ENCODE results near the gene ZNF431.

DNA sequence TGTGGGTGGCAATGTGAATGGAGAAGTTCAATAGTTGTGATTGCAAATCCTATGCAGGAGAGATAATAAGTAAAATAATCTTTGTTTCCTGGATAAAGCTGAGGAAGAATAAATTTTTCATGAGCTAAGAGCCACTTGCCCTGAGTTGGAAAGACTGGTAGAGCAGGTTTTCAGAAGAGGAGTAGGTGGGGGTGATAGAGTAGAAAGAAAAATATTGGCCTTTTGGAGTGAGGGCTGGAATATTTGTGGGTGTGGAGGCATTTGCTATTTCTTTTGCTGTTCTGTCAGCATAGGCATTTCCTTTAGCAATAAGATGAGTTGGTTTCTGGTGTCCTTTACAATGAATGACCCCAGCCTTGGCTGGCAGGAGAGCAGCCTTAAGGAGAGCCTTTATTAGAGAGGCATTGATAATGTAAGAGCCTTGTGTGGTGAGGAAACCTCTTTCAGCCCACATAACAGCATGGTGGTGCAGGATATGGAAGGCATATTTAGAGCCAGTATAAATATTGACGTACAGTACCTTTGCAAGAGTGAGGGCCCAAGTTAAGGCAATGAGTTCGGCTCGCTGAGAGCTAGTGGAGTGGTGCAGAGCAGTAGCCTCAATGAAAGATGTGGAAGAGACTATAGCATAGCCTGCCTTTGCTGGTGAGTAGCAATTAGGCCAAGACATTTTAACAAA, 11.6 kb upstream of the ZNF431 start:
- TF ChIP-seq POLR2A (IDR thresholded peaks at IDR 0.05), result no peak
- TF ChIP-seq, protein P1, sequence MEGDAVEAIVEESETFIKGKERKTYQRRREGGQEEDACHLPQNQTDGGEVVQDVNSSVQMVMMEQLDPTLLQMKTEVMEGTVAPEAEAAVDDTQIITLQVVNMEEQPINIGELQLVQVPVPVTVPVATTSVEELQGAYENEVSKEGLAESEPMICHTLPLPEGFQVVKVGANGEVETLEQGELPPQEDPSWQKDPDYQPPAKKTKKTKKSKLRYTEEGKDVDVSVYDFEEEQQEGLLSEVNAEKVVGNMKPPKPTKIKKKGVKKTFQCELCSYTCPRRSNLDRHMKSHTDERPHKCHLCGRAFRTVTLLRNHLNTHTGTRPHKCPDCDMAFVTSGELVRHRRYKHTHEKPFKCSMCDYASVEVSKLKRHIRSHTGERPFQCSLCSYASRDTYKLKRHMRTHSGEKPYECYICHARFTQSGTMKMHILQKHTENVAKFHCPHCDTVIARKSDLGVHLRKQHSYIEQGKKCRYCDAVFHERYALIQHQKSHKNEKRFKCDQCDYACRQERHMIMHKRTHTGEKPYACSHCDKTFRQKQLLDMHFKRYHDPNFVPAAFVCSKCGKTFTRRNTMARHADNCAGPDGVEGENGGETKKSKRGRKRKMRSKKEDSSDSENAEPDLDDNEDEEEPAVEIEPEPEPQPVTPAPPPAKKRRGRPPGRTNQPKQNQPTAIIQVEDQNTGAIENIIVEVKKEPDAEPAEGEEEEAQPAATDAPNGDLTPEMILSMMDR (IDR thresholded peaks at IDR 0.05), result no peak

Data from heart left ventricle (tissue), 13 donors.